A549 (cell line): ENCODE measurements around the gene SULT1C4.

Experiments
- CBX8 ChIP-seq: fragments of 200-600 bp; sonication (generic); IDR thresholded peaks from 2 replicates; pipeline ENCODE4 v1.6.1; 2016
- CEBPB ChIP-seq, 2 experiments: fragments of >200 bp in 1 of 2; sonication (Bioruptor Twin) in 1 of 2; formaldehyde crosslinking in 1 of 2; IDR thresholded peaks; 2 replicates each; pipeline ENCODE4 v1.6.1; 2012 to 2016
- KDM1A ChIP-seq: fragments of 200-600 bp; sonication (generic); IDR thresholded peaks from 2 replicates; pipeline ENCODE4 v1.6.1; 2016; ENCODE audit warnings: low read depth, mild to moderate bottlenecking
- MAFK ChIP-seq: fragments of 450-650 bp; IDR thresholded peaks from 2 replicates; pipeline ENCODE4 v1.6.1; 2014; ENCODE audit not compliant: partially characterized antibody
- MAZ ChIP-seq: fragments of 150-350 bp; IDR thresholded peaks from 2 replicates; pipeline ENCODE4 v1.6.1; 2014; ENCODE audit warnings: antibody characterized with exemption, low read depth, low read length, borderline replicate concordance
- NFE2L2 ChIP-seq: fragments of 150-350 bp; conservative IDR thresholded peaks from 2 replicates; pipeline ENCODE4 v1.6.1; 2014; ENCODE audit warnings: low read length
- POLR2A ChIP-seq: IDR thresholded peaks from 2 replicates; pipeline ENCODE4 v1.6.1; 2012; ENCODE audit warnings: mild to moderate bottlenecking, low read length
- RCOR1 ChIP-seq: fragments of 150-350 bp; IDR thresholded peaks from 2 replicates; pipeline ENCODE4 v1.6.1; 2014; ENCODE audit warnings: antibody characterized with exemption, low read length, low read depth
- RNF2 ChIP-seq: fragments of 200-600 bp; sonication (generic); IDR thresholded peaks from 2 replicates; pipeline ENCODE4 v1.6.1; 2016; ENCODE audit warnings: low read depth, mild to moderate bottlenecking, antibody characterized with exemption, moderate library complexity, borderline replicate concordance
- USF2 ChIP-seq: fragments of 450-650 bp; IDR thresholded peaks from 2 replicates; pipeline ENCODE4 v1.6.1; 2014; ENCODE audit warnings: antibody characterized with exemption
- TF ChIP-seq, protein P1 (sequence below): fragments of >200 bp; sonication (Bioruptor Twin); formaldehyde crosslinking; IDR thresholded peaks from 3 replicates; pipeline ENCODE4 v1.5.1; 2016

- TF ChIP-seq, protein P1, sequence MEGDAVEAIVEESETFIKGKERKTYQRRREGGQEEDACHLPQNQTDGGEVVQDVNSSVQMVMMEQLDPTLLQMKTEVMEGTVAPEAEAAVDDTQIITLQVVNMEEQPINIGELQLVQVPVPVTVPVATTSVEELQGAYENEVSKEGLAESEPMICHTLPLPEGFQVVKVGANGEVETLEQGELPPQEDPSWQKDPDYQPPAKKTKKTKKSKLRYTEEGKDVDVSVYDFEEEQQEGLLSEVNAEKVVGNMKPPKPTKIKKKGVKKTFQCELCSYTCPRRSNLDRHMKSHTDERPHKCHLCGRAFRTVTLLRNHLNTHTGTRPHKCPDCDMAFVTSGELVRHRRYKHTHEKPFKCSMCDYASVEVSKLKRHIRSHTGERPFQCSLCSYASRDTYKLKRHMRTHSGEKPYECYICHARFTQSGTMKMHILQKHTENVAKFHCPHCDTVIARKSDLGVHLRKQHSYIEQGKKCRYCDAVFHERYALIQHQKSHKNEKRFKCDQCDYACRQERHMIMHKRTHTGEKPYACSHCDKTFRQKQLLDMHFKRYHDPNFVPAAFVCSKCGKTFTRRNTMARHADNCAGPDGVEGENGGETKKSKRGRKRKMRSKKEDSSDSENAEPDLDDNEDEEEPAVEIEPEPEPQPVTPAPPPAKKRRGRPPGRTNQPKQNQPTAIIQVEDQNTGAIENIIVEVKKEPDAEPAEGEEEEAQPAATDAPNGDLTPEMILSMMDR = no peak
- TF ChIP-seq MAFK (no peak), CBX8 (no peak), POLR2A (no peak), RCOR1 (no peak), USF2 (no peak), KDM1A (no peak), MAZ (no peak), CEBPB (IDR thresholded peaks at IDR 0.05) (no peak), RNF2 (no peak), NFE2L2 (no peak)
Measured at GRCh38 chr2:108423502-108424251, 45.9 kb downstream of the SULT1C4 start.
